K562 (cell line): ENCODE measurements around the gene GTPBP6.
"Not testable (repeated sequence)": the region's sequence is repeated elsewhere in the genome, so short reads cannot be mapped to it uniquely, and the experiment has no call there.

Source experiments
- EGR1 ChIP-seq: fragments of 450-650 bp; conservative IDR thresholded peaks from 2 replicates; pipeline ENCODE4 v1.6.1; 2017; ENCODE audit warnings: mild to moderate bottlenecking
- GATA2 ChIP-seq: sonication (generic); formaldehyde crosslinking; IDR thresholded peaks from 2 replicates; pipeline ENCODE4 v1.4.0; 2020; ENCODE audit warnings: mild to moderate bottlenecking, missing genetic modification reagents
- NR2C2 ChIP-seq, 2 experiments: fragments of 200-800 bp in 1 of 2; sonication (Bioruptor generic) in 1 of 2; sonication (generic) in 1 of 2; formaldehyde crosslinking in 1 of 2; IDR thresholded peaks; 2 replicates each; pipeline versions ENCODE4 v1.6.1 to v1.8.0; 2016 to 2022; ENCODE audit warnings: mild to moderate bottlenecking in 1 of 2, missing compliant biosample characterization in 1 of 2, missing genetic modification characterization in 1 of 2, missing genetic modification reagents in 1 of 2
- TCF7L2 ChIP-seq: fragments of 150-350 bp; IDR thresholded peaks from 2 replicates; pipeline ENCODE4 v1.6.1; 2016; ENCODE audit warnings: low read depth, mild to moderate bottlenecking, low read length, moderate library complexity
- TOE1 ChIP-seq, 2 experiments: fragments of 450-650 bp in 1 of 2; sonication (generic) in 1 of 2; formaldehyde crosslinking in 1 of 2; IDR thresholded peaks; 2 replicates each; pipeline versions ENCODE4 v1.7.1 to v1.8.0; 2016 to 2022; ENCODE audit warnings: borderline replicate concordance in 2 of 2, mild to moderate bottlenecking in 2 of 2, antibody characterized with exemption in 1 of 2, inconsistent platforms in 1 of 2, low read depth in 1 of 2, missing genetic modification reagents in 1 of 2, moderate library complexity in 1 of 2
- ZNF217 ChIP-seq: sonication (generic); formaldehyde crosslinking; IDR thresholded peaks from 2 replicates; pipeline ENCODE4 v1.8.0; 2022; ENCODE audit warnings: mild to moderate bottlenecking, missing genetic modification reagents
- ZNF232 ChIP-seq: sonication (generic); formaldehyde crosslinking; IDR thresholded peaks from 2 replicates; pipeline ENCODE4 v1.8.0; 2022; ENCODE audit warnings: mild to moderate bottlenecking, missing genetic modification reagents

GRCh38 chrX:306614-307251, 11.9 kb downstream of the GTPBP6 start:
- TF ChIP-seq ZNF232 (CRISPR knock-in tag); TCF7L2; NR2C2 (CRISPR knock-in tag; IDR thresholded peaks at IDR 0.05); NR2C2 (tag; IDR thresholded peaks at IDR 0.05); TOE1 (IDR thresholded peaks at IDR 0.05; ENCODE audit: borderline replicate concordance); TOE1 (CRISPR knock-in tag; IDR thresholded peaks at IDR 0.05; ENCODE audit: borderline replicate concordance, low read depth); GATA2; ZNF217 (CRISPR knock-in tag); EGR1: not testable (repeated sequence)
